K562 (cell line): ENCODE results near the gene SERF2. TPM values are rescaled to one million over a fixed set of nuclear protein-coding genes. Genes with fewer than 3 reads are reported as not detected.
A peak's percentile ranks its signal among the peaks of the same experiment; 100 is the strongest.

ENCODE experiments used
- ADNP ChIP-seq: fragments of 200-800 bp; sonication (Bioruptor generic); IDR thresholded peaks from 2 replicates; pipeline ENCODE4 v1.6.1; 2016; ENCODE audit warnings: missing genetic modification characterization, missing compliant biosample characterization
- CBX3 ChIP-seq, 2 experiments: IDR thresholded peaks; 1 replicate in 1 of 2; 2 replicates in 1 of 2; pipeline ENCODE4 v1.6.1; 2012; ENCODE audit warnings: inconsistent platforms in 2 of 2, low read length in 2 of 2, borderline replicate concordance in 1 of 2, control low read depth in 1 of 2
- DACH1 ChIP-seq: fragments of 450-650 bp; IDR thresholded peaks from 2 replicates; pipeline ENCODE4 v1.6.1; 2018; ENCODE audit not compliant: partially characterized antibody
- EP300 ChIP-seq: IDR thresholded peaks from 2 replicates; pipeline ENCODE4 v1.6.1; 2012; ENCODE audit warnings: low read length, improper control_type of control experiment
- ETV5 ChIP-seq: sonication (generic); formaldehyde crosslinking; IDR thresholded peaks from 2 replicates; pipeline ENCODE4 v1.4.0; 2020; ENCODE audit warnings: low read depth, mild to moderate bottlenecking, missing genetic modification reagents
- FOXK2 ChIP-seq, 2 experiments: fragments of 450-650 bp; IDR thresholded peaks in 1 of 2; conservative IDR thresholded peaks in 1 of 2; 2 replicates each; pipeline ENCODE4 v1.6.1; 2016; ENCODE audit warnings: low read depth in 2 of 2, mild to moderate bottlenecking in 1 of 2
- FOXM1 ChIP-seq, 2 experiments: fragments of 450-650 bp in 1 of 2; sonication (generic) in 1 of 2; formaldehyde crosslinking in 1 of 2; IDR thresholded peaks; 2 replicates each; pipeline versions ENCODE4 v1.6.1 to v1.9.0; 2017 to 2022; ENCODE audit warnings: low read depth in 2 of 2, mild to moderate bottlenecking in 2 of 2, missing genetic modification reagents in 1 of 2, moderate library complexity in 1 of 2
- NEUROD1 ChIP-seq: fragments of 150-350 bp; IDR thresholded peaks from 2 replicates; pipeline ENCODE4 v1.6.1; 2014; ENCODE audit warnings: borderline replicate concordance, low read length, low read depth; ENCODE audit not compliant: partially characterized antibody
- PRPF4 ChIP-seq: fragments of 200-400 bp; formaldehyde crosslinking; IDR thresholded peaks from one replicate; pipeline ENCODE4 v1.6.1; 2017; ENCODE audit warnings: low read length, low read depth, mild to moderate bottlenecking; ENCODE audit not compliant: insufficient read depth, poor library complexity, severe bottlenecking
- RBM22 ChIP-seq: fragments of 200-400 bp; formaldehyde crosslinking; IDR thresholded peaks from 2 replicates; pipeline ENCODE4 v1.6.1; 2018; ENCODE audit warnings: low read length, low read depth; ENCODE audit not compliant: poor library complexity, severe bottlenecking
- SMAD4 ChIP-seq: fragments of 250-450 bp; sonication (Bioruptor Pico); conservative IDR thresholded peaks from 2 replicates; pipeline ENCODE4 v1.8.0; 2021; ENCODE audit warnings: inconsistent platforms, mild to moderate bottlenecking, moderate library complexity
- SMC3 ChIP-seq: conservative IDR thresholded peaks from 2 replicates; pipeline ENCODE4 v1.6.1; 2011; ENCODE audit warnings: low read depth, low read length, improper control_type of control experiment; ENCODE audit not compliant: insufficient read depth
- SOX6 ChIP-seq: fragments of 450-650 bp; IDR thresholded peaks from 2 replicates; pipeline ENCODE4 v1.6.1; 2014; ENCODE audit warnings: mild to moderate bottlenecking
- ZC3H8 ChIP-seq: fragments of 450-650 bp; IDR thresholded peaks from 2 replicates; pipeline ENCODE4 v1.6.1; 2017
- polyA plus RNA-seq, 8 experiments: library from polyadenylated mRNA; depleted of rRNA in 4 of 8; stranded (reverse) in 5 of 8; unstranded in 3 of 8; fragments of >200 nt; fragmentation: Nextera tagmentation in 2 of 8; fragmentation: Illumina TruSeq in 1 of 8; extraction: Ambion mirVana in 2 of 8; extraction: Trizol in 1 of 8; gene quantifications; 2 replicates each; pipeline versions ENCODE4 v1.2.1 to v1.2.3, GENCODE V29; 2011 to 2014; ENCODE audit warnings: inconsistent platforms in 1 of 8, missing spikeins in 1 of 8
- total RNA-seq, 7 experiments: library from RNA; depleted of rRNA in 6 of 7; stranded (reverse); fragments of >200 nt in 6 of 7; fragmentation: Illumina TruSeq in 2 of 7; extraction: Trizol in 2 of 7; gene quantifications; 2 replicates each; pipeline versions ENCODE4 v1.2.1 to v1.2.3, GENCODE V29; 2011 to 2021; ENCODE audit warnings: low replicate concordance in 1 of 7
- TF ChIP-seq, protein P1 (sequence below), 3 experiments: fragments of 200-800 bp in 1 of 3; fragments of 250-450 bp in 1 of 3; fragments of 450-650 bp in 1 of 3; sonication (Bioruptor Pico) in 1 of 3; sonication (Bioruptor generic) in 1 of 3; formaldehyde crosslinking in 1 of 3; IDR thresholded peaks; 2 replicates each; pipeline versions ENCODE4 v1.6.1 to v1.8.0; 2016 to 2022; ENCODE audit warnings: mild to moderate bottlenecking in 2 of 3, missing genetic modification characterization in 2 of 3, missing compliant biosample characterization in 1 of 3, moderate library complexity in 1 of 3
- TF ChIP-seq, protein P2 (sequence below): fragments of 450-650 bp; IDR thresholded peaks from 2 replicates; pipeline ENCODE4 v1.6.1; 2018; ENCODE audit not compliant: partially characterized antibody
- TF ChIP-seq, protein P3 (sequence below): fragments of 450-650 bp; formaldehyde crosslinking; IDR thresholded peaks from 2 replicates; pipeline ENCODE4 v1.4.0; 2020; ENCODE audit warnings: mild to moderate bottlenecking, moderate library complexity

The SERF2 gene
- total and polyA plus RNA-seq, 9 of the 15 experiments (the other 6 are each of a cell fraction or from before 2014, with no cell fraction given) = 497 to 3,360 (median 867) TPM

DNA sequence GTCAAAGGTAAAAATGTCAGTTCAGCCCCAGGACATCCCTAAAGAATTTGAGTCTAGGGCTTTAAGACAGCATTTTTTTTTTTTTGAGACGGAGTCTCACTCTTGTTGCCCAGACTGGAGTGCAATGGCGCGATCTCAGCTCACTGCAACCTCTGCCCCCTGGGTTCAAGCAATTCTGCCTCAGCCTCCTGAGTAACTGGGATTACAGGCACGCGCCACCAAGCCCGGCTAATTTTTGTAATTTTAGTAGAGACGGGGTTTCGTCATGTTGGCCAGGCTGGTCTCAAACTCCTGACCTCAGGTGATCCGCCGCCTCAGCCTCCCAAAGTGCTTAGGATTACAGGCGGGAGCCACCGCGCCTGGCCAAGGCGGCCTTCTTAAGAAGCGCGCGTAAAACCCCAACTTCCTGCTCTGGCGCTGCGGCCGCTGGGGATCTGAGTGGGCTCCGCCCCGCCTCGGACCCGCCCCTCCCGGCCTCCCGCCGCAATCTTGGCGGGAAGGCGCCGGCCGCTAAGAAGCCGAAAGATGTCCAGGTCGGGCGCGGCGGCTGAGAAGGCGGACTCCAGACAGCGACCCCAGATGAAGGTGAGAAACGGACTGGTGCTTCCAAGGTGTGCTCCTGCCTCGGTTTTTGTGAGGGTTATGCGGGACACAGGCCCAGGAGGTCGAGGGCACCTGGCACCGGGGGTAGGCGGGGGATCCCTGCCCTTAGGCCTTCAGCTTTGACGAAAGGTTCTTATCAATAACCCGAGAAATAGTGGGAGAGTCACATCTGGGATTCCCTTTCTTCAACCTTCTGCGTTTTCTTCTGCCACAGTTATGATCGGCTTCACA lies 34.6 kb downstream of the SERF2 start, which contains the start of gene WDR76 (continued):
- TF ChIP-seq PRPF4 = no peak
- peak in 1 of 2 experiments; percentile 55; a peak in 2 of 3 replicates for TF ChIP-seq CBX3 (IDR thresholded peaks at IDR 0.05; ENCODE audit: borderline replicate concordance in 1 of 2, low read length in 2 of 2)
- peak; percentile 83; the same call in 1 of the 2 replicates for TF ChIP-seq ADNP (tag)
- TF ChIP-seq ZC3H8 = no peak
- no peak for TF ChIP-seq SMC3
- TF ChIP-seq RBM22 = no peak
- no peak for TF ChIP-seq FOXK2 (conservative IDR thresholded peaks at IDR 0.05 in 1 of 2, IDR thresholded peaks at IDR 0.05 in 1 of 2; ENCODE audit: low read depth in 2 of 2)
- TF ChIP-seq SOX6 = peak; percentile 41; the same call in 1 of the 2 replicates
- TF ChIP-seq, protein P1, sequence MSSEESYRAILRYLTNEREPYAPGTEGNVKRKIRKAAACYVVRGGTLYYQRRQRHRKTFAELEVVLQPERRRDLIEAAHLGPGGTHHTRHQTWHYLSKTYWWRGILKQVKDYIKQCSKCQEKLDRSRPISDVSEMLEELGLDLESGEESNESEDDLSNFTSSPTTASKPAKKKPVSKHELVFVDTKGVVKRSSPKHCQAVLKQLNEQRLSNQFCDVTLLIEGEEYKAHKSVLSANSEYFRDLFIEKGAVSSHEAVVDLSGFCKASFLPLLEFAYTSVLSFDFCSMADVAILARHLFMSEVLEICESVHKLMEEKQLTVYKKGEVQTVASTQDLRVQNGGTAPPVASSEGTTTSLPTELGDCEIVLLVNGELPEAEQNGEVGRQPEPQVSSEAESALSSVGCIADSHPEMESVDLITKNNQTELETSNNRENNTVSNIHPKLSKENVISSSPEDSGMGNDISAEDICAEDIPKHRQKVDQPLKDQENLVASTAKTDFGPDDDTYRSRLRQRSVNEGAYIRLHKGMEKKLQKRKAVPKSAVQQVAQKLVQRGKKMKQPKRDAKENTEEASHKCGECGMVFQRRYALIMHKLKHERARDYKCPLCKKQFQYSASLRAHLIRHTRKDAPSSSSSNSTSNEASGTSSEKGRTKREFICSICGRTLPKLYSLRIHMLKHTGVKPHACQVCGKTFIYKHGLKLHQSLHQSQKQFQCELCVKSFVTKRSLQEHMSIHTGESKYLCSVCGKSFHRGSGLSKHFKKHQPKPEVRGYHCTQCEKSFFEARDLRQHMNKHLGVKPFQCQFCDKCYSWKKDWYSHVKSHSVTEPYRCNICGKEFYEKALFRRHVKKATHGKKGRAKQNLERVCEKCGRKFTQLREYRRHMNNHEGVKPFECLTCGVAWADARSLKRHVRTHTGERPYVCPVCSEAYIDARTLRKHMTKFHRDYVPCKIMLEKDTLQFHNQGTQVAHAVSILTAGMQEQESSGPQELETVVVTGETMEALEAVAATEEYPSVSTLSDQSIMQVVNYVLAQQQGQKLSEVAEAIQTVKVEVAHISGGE (CRISPR knock-in tag; IDR thresholded peaks at IDR 0.05) = peak in 1 of 3 experiments; percentile 18; a peak in 2 of 6 replicates
- TF ChIP-seq FOXM1 (IDR thresholded peaks at IDR 0.05; ENCODE audit: low read depth) = no peak
- TF ChIP-seq FOXM1 (CRISPR knock-in tag; IDR thresholded peaks at IDR 0.05; ENCODE audit: low read depth) = peak; percentile 73; the same call in 1 of the 2 replicates
- peak; percentile 81; the same call in 1 of the 2 replicates for TF ChIP-seq SMAD4 (CRISPR knock-in tag)
- peak; percentile 6 for TF ChIP-seq DACH1
- TF ChIP-seq EP300 = peak; percentile 12; the same call in 1 of the 2 replicates
- TF ChIP-seq, protein P2, sequence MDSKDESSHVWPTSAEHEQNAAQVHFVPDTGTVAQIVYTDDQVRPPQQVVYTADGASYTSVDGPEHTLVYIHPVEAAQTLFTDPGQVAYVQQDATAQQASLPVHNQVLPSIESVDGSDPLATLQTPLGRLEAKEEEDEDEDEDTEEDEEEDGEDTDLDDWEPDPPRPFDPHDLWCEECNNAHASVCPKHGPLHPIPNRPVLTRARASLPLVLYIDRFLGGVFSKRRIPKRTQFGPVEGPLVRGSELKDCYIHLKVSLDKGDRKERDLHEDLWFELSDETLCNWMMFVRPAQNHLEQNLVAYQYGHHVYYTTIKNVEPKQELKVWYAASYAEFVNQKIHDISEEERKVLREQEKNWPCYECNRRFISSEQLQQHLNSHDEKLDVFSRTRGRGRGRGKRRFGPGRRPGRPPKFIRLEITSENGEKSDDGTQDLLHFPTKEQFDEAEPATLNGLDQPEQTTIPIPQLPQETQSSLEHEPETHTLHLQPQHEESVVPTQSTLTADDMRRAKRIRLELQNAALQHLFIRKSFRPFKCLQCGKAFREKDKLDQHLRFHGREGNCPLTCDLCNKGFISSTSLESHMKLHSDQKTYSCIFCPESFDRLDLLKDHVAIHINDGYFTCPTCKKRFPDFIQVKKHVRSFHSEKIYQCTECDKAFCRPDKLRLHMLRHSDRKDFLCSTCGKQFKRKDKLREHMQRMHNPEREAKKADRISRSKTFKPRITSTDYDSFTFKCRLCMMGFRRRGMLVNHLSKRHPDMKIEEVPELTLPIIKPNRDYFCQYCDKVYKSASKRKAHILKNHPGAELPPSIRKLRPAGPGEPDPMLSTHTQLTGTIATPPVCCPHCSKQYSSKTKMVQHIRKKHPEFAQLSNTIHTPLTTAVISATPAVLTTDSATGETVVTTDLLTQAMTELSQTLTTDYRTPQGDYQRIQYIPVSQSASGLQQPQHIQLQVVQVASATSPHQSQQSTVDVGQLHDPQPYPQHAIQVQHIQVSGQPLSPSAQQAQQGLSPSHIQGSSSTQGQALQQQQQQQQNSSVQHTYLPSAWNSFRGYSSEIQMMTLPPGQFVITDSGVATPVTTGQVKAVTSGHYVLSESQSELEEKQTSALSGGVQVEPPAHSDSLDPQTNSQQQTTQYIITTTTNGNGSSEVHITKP = no peak
- TF ChIP-seq ETV5 (CRISPR knock-in tag) = peak; percentile 76; the same call in 1 of the 2 replicates
- no peak for TF ChIP-seq NEUROD1
- TF ChIP-seq, protein P3, sequence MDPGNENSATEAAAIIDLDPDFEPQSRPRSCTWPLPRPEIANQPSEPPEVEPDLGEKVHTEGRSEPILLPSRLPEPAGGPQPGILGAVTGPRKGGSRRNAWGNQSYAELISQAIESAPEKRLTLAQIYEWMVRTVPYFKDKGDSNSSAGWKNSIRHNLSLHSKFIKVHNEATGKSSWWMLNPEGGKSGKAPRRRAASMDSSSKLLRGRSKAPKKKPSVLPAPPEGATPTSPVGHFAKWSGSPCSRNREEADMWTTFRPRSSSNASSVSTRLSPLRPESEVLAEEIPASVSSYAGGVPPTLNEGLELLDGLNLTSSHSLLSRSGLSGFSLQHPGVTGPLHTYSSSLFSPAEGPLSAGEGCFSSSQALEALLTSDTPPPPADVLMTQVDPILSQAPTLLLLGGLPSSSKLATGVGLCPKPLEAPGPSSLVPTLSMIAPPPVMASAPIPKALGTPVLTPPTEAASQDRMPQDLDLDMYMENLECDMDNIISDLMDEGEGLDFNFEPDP (CRISPR knock-in tag) = no peak
